HG02870 (cell line): Measurements from ENCODE around the gene UTRN.

Experiments used
- ATAC-seq: cut with Tn5 transposase; IDR thresholded peaks from one replicate; pipeline ENCODE4 v1.9.1; 2021; ENCODE audit warnings: mild to moderate bottlenecking, moderate library complexity; ENCODE audit not compliant: unreplicated experiment

UTRN gene

GRCh38 chr6:144284783-144285547 is at the start of gene UTRN:
UTRN (plus strand) TSS chr6:144285335; CDS start chr6:144291829, 6,494 bp downstream.
- ATAC-seq, result no peak

- no peak for ATAC-seq
Observed at GRCh38 chr6:144244688-144245087, 40.4 kb upstream of the UTRN start.

- no peak for ATAC-seq
Observed at GRCh38 chr6:144246988-144247387, 38.1 kb upstream of the UTRN start.

- ATAC-seq, result no peak
Observed at GRCh38 chr6:144248003-144248402, 37.1 kb upstream of the UTRN start.

- no peak for ATAC-seq
Observed at GRCh38 chr6:144248476-144249301, 36.4 kb upstream of the UTRN start.

- ATAC-seq, result no peak
Observed at GRCh38 chr6:144250276-144250675, 34.9 kb upstream of the UTRN start.

GRCh38 chr6:144252259-144252658 is 32.9 kb upstream of the UTRN start:
- no peak for ATAC-seq

GRCh38 chr6:144259986-144260385 is 25.1 kb upstream of the UTRN start:
- ATAC-seq, result no peak

GRCh38 chr6:144262470-144263369 is 22.4 kb upstream of the UTRN start:
- no peak for ATAC-seq

GRCh38 chr6:144263786-144264185 is 21.3 kb upstream of the UTRN start:
- ATAC-seq, result no peak

GRCh38 chr6:144264270-144265060 is 20.7 kb upstream of the UTRN start:
- no peak for ATAC-seq

GRCh38 chr6:144265061-144265357 is 20.1 kb upstream of the UTRN start:
- no peak for ATAC-seq

- peak; percentile 85 for ATAC-seq
Observed at GRCh38 chr6:144265390-144265789, 19.7 kb upstream of the UTRN start.

GRCh38 chr6:144266091-144266649 is 19.0 kb upstream of the UTRN start:
- no peak for ATAC-seq

- no peak for ATAC-seq
Observed at GRCh38 chr6:144268794-144269349, 16.3 kb upstream of the UTRN start.

GRCh38 chr6:144277174-144277573 is 8.0 kb upstream of the UTRN start:
- ATAC-seq, result no peak

GRCh38 chr6:144277605-144278227 is 7.4 kb upstream of the UTRN start:
- no peak for ATAC-seq

GRCh38 chr6:144278659-144279314 is 6.3 kb upstream of the UTRN start:
- no peak for ATAC-seq
